GM18519 (cell line): ENCODE measurements around the gene ZMYND15.

Experiments
- ATAC-seq: cut with Tn5 transposase; IDR thresholded peaks from one replicate; pipeline ENCODE4 v1.9.1; 2021; ENCODE audit warnings: mild to moderate bottlenecking, moderate library complexity; ENCODE audit not compliant: unreplicated experiment, low FRiP score

The ZMYND15 gene

GRCh38 chr17:4742133-4742532 lies 2.5 kb downstream of the ZMYND15 start:
- no peak for ATAC-seq

- no peak for ATAC-seq
These were observed 3.0 kb downstream of the ZMYND15 start for GRCh38 chr17:4742629-4743028.

GRCh38 chr17:4743216-4743615 lies 3.6 kb downstream of the ZMYND15 start:
- ATAC-seq: no peak

GRCh38 chr17:4743898-4744297 lies 4.3 kb downstream of the ZMYND15 start:
- no peak for ATAC-seq

GRCh38 chr17:4744999-4745969 lies 5.7 kb downstream of the ZMYND15 start:
- no peak for ATAC-seq

GRCh38 chr17:4747847-4748246 lies 8.2 kb downstream of the ZMYND15 start:
- ATAC-seq: no peak

- ATAC-seq: no peak
These were observed 9.1 kb downstream of the ZMYND15 start for GRCh38 chr17:4748686-4749085.

- ATAC-seq: no peak
These were observed 11.0 kb downstream of the ZMYND15 start for GRCh38 chr17:4750606-4751005.

GRCh38 chr17:4751932-4752331 lies 12.3 kb downstream of the ZMYND15 start:
- no peak for ATAC-seq

- ATAC-seq: no peak
These were observed 13.8 kb downstream of the ZMYND15 start for GRCh38 chr17:4753392-4753791.

- ATAC-seq: no peak
These were observed 20.2 kb downstream of the ZMYND15 start for GRCh38 chr17:4759776-4760236.

GRCh38 chr17:4764595-4764994 lies 25.0 kb downstream of the ZMYND15 start:
- ATAC-seq: no peak

- ATAC-seq: no peak
These were observed 26.6 kb downstream of the ZMYND15 start for GRCh38 chr17:4766201-4766600.

GRCh38 chr17:4766723-4767122 lies 27.1 kb downstream of the ZMYND15 start:
- no peak for ATAC-seq

- ATAC-seq: no peak
These were observed 28.7 kb downstream of the ZMYND15 start for GRCh38 chr17:4768298-4768697.

GRCh38 chr17:4769628-4770027 lies 30.0 kb downstream of the ZMYND15 start:
- ATAC-seq: no peak

GRCh38 chr17:4771519-4772234 lies 32.0 kb downstream of the ZMYND15 start, which contains the start of gene TM4SF5:
TSS of gene TM4SF5 (plus strand) at chr17:4771886. CDS start at chr17:4771923, 37 bp downstream.
- no peak for ATAC-seq

- ATAC-seq: no peak
These were observed 32.6 kb downstream of the ZMYND15 start for GRCh38 chr17:4772235-4772613.

GRCh38 chr17:4777969-4778760 lies 38.5 kb downstream of the ZMYND15 start:
- ATAC-seq: no peak

- no peak for ATAC-seq
These were observed 40.8 kb downstream of the ZMYND15 start for GRCh38 chr17:4780325-4780955.
